GM23338 (cell line): ENCODE results near the gene SLC5A11. TPM values are rescaled to one million over a fixed set of nuclear protein-coding genes. Genes with fewer than 3 reads are reported as not detected.

Source experiments
- ATAC-seq: fragments of 200-7000 bp; cut with Tn5 transposase; 3 replicates; pipeline ENCODE4 v1.9.1; 2020
- DNase-seq: peaks from one replicate; pipeline ENCODE4 v3.0.0-alpha.2; 2015; ENCODE audit warnings: low spot score
- H2AFZ ChIP-seq: fragments of 200-600 bp; sonication (generic); 2 replicates; pipeline ENCODE4 v1.8.0; 2016; ENCODE audit warnings: antibody characterized with exemption, mild to moderate bottlenecking, moderate library complexity
- H3F3A ChIP-seq: fragments of 200-600 bp; sonication (generic); replicated peaks from 2 replicates; pipeline ENCODE4 v1.8.0; 2017; ENCODE audit warnings: antibody characterized with exemption, mixed run types, low read depth
- H3K27ac ChIP-seq: fragments of 200-600 bp; sonication (generic); 2 replicates; pipeline ENCODE4 v1.6.1; 2016; ENCODE audit warnings: low read depth
- H3K27me3 ChIP-seq: fragments of 200-600 bp; sonication (generic); 2 replicates; pipeline ENCODE4 v1.8.0; 2016; ENCODE audit warnings: mild to moderate bottlenecking, mixed run types, moderate library complexity; ENCODE audit not compliant: insufficient read depth
- H3K36me3 ChIP-seq: fragments of 200-600 bp; sonication (generic); 2 replicates; pipeline ENCODE4 v1.8.0; 2016; ENCODE audit warnings: mild to moderate bottlenecking; ENCODE audit not compliant: insufficient read depth
- H3K4me1 ChIP-seq: fragments of 200-600 bp; sonication (generic); 2 replicates; pipeline ENCODE4 v1.8.0; 2016; ENCODE audit warnings: mild to moderate bottlenecking, moderate library complexity; ENCODE audit not compliant: insufficient read depth
- H3K4me2 ChIP-seq: fragments of 200-600 bp; sonication (generic); 2 replicates; pipeline ENCODE4 v1.7.1; 2017; ENCODE audit warnings: mixed run types
- H3K4me3 ChIP-seq: fragments of 200-600 bp; sonication (generic); 2 replicates; pipeline ENCODE4 v1.6.1; 2016; ENCODE audit warnings: mixed run types
- H3K79me2 ChIP-seq: fragments of 200-600 bp; sonication (generic); replicated peaks from 2 replicates; pipeline ENCODE4 v1.8.0; 2017; ENCODE audit warnings: mild to moderate bottlenecking; ENCODE audit not compliant: insufficient read depth
- H3K9me2 ChIP-seq: fragments of 200-600 bp; sonication (generic); 2 replicates; pipeline ENCODE4 v1.8.0; 2017; ENCODE audit not compliant: insufficient read depth
- H4K20me1 ChIP-seq: fragments of 200-600 bp; sonication (generic); replicated peaks from 2 replicates; pipeline ENCODE4 v1.8.0; 2017; ENCODE audit warnings: mild to moderate bottlenecking; ENCODE audit not compliant: insufficient read depth
- H3K27ac Mint-ChIP-seq: 2 replicates; pipeline ENCODE4 v1.8.0; 2020; ENCODE audit warnings: inconsistent platforms, mild to moderate bottlenecking, moderate library complexity, mixed read lengths
- H3K27me3 Mint-ChIP-seq: 3 replicates; pipeline ENCODE4 v1.8.0; 2022; ENCODE audit warnings: low read depth, mild to moderate bottlenecking, moderate library complexity, mixed read lengths, inconsistent platforms; ENCODE audit not compliant: insufficient read depth, poor library complexity
- H3K36me3 Mint-ChIP-seq: 3 replicates; pipeline ENCODE4 v1.8.0; 2021; ENCODE audit warnings: low read depth, mild to moderate bottlenecking, inconsistent platforms, moderate library complexity, mixed read lengths
- H3K4me1 Mint-ChIP-seq: 3 replicates; pipeline ENCODE4 v1.8.0; 2020; ENCODE audit warnings: mild to moderate bottlenecking, inconsistent platforms, mixed read lengths
- H3K4me3 Mint-ChIP-seq: 3 replicates; pipeline ENCODE4 v1.8.0; 2021; ENCODE audit warnings: moderate library complexity, mild to moderate bottlenecking, inconsistent platforms, mixed read lengths
- H3K9me3 Mint-ChIP-seq: 3 replicates; pipeline ENCODE4 v1.8.0; 2020; ENCODE audit warnings: moderate library complexity, mild to moderate bottlenecking, inconsistent platforms, mixed read lengths
- CREB1 ChIP-seq: fragments of 250-450 bp; sonication (Bioruptor Pico); IDR thresholded peaks from 2 replicates; pipeline ENCODE4 v1.5.0; 2020; ENCODE audit warnings: low read depth, mild to moderate bottlenecking, moderate library complexity
- EZH2 ChIP-seq: fragments of 200-600 bp; sonication (generic); IDR thresholded peaks from one replicate; pipeline ENCODE4 v1.8.0; 2017; ENCODE audit warnings: antibody characterized with exemption, mild to moderate bottlenecking, low read depth; ENCODE audit not compliant: unreplicated experiment
- ZNF114 ChIP-seq: fragments of 250-450 bp; sonication (Bioruptor Pico); IDR thresholded peaks from 2 replicates; pipeline ENCODE4 v1.5.0; 2020; ENCODE audit warnings: mild to moderate bottlenecking, moderate library complexity
- polyA plus RNA-seq: library from polyadenylated mRNA; unstranded; fragments of >200 nt; fragmentation: Nextera tagmentation; extraction: Ambion mirVana; gene quantifications from 2 replicates; pipeline ENCODE4 v1.2.1, GENCODE V29; 2016
- total RNA-seq: library from RNA; depleted of rRNA; stranded (reverse); fragments of >200 nt; shearing (Covaris generic); gene quantifications from 2 replicates; pipeline ENCODE4 v1.2.3, GENCODE V29; 2014
- TF ChIP-seq, protein P1 (sequence below), 2 experiments: fragments of 200-600 bp in 1 of 2; sonication (generic) in 1 of 2; conservative IDR thresholded peaks; 2 replicates each; pipeline versions ENCODE4 v1.5.1 to v1.6.1; 2016 to 2017; ENCODE audit warnings: antibody characterized with exemption in 2 of 2, low read depth in 2 of 2, mild to moderate bottlenecking in 2 of 2, moderate library complexity in 1 of 2
- TF ChIP-seq, protein P2 (sequence below): IDR thresholded peaks from one replicate; pipeline ENCODE4 v1.6.1; 2018; ENCODE audit warnings: antibody characterized with exemption; ENCODE audit not compliant: unreplicated experiment
- TF ChIP-seq, protein P3 (sequence below): fragments of 250-450 bp; sonication (Bioruptor Pico); IDR thresholded peaks from 2 replicates; pipeline ENCODE4 v1.5.0; 2020; ENCODE audit warnings: mild to moderate bottlenecking, moderate library complexity

SLC5A11 gene
- total and polyA plus RNA-seq, 2 experiments from 2014 or later, result 0.07 TPM; not detected in 1

DNA sequence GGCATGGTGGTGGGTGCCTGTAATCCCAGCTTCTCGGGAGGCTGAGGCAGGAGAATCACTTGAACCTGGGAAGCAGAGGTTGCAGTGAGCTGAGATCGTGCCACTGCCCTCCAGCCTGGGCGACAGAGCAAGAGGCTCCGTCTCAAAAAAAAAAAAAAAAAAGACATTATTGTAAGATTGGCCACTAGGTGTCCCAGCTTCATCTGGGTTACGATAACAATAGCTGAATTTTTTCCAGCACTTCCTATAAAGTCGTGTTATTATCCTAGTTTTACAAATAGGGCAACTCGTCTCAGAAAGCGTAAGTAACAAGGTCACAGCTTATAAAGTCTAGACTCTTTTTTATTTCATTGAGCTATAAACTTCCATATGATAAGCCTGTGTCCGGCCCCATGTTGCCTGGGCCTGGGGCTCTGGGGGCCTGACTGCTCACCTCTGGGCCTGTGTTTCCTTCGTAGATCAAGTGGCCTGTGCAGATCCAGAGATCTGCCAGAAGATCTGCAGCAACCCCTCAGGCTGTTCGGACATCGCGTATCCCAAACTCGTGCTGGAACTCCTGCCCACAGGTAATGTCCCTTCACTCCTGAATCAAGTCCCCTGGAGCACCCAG lies 60.5 kb downstream of the SLC5A11 start:
- ATAC-seq (peak; percentile 60), DNase-seq (peak; percentile 43)
- no peaks in the 10 kb centered on the region for H3K9me3 Mint-ChIP-seq
- no peaks in the 10 kb centered on the region for H3K79me2 ChIP-seq
- no peaks in the 10 kb centered on the region for H3K36me3 Mint-ChIP-seq
- H3K4me3 ChIP-seq, result no peak overlapping the region
- H4K20me1 ChIP-seq, result no peaks in the 10 kb centered on the region; the same call in 1 of the 2 replicates
- no peak overlapping the region for H3K27ac ChIP-seq
- H3K4me1 ChIP-seq, result no peaks in the 10 kb centered on the region
- H2AFZ ChIP-seq, result peak overlapping the region; percentile 69; the same call in 1 of the 2 replicates
- no peaks in the 10 kb centered on the region for H3F3A ChIP-seq
- H3K4me1 Mint-ChIP-seq, result no peaks in the 10 kb centered on the region
- H3K4me2 ChIP-seq, result no peak overlapping the region
- H3K36me3 ChIP-seq, result no peaks in the 10 kb centered on the region
- peaks cover 6% of the 10 kb centered on the region for H3K27me3 Mint-ChIP-seq
- no peak overlapping the region for H3K4me3 Mint-ChIP-seq
- no peaks in the 10 kb centered on the region for H3K9me2 ChIP-seq
- no peaks in the 10 kb centered on the region for H3K27me3 ChIP-seq
- H3K27ac Mint-ChIP-seq, result no peak overlapping the region
- TF ChIP-seq, protein P1, sequence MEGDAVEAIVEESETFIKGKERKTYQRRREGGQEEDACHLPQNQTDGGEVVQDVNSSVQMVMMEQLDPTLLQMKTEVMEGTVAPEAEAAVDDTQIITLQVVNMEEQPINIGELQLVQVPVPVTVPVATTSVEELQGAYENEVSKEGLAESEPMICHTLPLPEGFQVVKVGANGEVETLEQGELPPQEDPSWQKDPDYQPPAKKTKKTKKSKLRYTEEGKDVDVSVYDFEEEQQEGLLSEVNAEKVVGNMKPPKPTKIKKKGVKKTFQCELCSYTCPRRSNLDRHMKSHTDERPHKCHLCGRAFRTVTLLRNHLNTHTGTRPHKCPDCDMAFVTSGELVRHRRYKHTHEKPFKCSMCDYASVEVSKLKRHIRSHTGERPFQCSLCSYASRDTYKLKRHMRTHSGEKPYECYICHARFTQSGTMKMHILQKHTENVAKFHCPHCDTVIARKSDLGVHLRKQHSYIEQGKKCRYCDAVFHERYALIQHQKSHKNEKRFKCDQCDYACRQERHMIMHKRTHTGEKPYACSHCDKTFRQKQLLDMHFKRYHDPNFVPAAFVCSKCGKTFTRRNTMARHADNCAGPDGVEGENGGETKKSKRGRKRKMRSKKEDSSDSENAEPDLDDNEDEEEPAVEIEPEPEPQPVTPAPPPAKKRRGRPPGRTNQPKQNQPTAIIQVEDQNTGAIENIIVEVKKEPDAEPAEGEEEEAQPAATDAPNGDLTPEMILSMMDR (conservative IDR thresholded peaks at IDR 0.05; ENCODE audit: low read depth in 2 of 2), result peak; percentile 35 to 61
- no peak for TF ChIP-seq ZNF114

DNA sequence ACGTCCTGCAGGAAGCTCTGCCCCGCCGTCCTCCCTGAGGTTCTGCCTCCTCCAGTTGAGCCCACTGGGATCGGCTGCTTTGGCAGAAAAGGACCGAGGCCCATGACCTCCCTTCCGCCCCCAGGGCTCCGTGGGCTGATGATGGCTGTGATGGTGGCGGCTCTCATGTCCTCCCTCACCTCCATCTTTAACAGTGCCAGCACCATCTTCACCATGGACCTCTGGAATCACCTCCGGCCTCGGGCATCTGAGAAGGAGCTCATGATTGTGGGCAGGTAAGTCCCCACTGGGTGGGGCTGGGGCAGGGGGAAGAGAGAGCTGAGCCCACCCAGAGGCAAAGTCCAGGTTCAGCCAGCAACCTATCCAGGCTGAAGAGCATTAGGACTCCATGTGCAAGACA lies 61.1 kb downstream of the SLC5A11 start:
- Mint-ChIP-seq H3K4me3 (no peak overlapping the region), H3K4me1 (no peaks in the 10 kb centered on the region), H3K36me3 (no peaks in the 10 kb centered on the region), H3K27me3 (peaks cover 6% of the 10 kb centered on the region), H3K27ac (no peak overlapping the region), H3K9me3 (no peaks in the 10 kb centered on the region)
- DNase-seq (no peak), ATAC-seq (no peak)
- Histone ChIP-seq H4K20me1 (no peaks in the 10 kb centered on the region; the same call in 1 of the 2 replicates), H3K36me3 (no peaks in the 10 kb centered on the region), H3K4me2 (no peak overlapping the region), H3K4me3 (no peak overlapping the region), H3F3A (no peaks in the 10 kb centered on the region), H3K27me3 (no peaks in the 10 kb centered on the region), H2AFZ (no peak overlapping the region), H3K27ac (no peak overlapping the region), H3K9me2 (no peaks in the 10 kb centered on the region), H3K79me2 (no peaks in the 10 kb centered on the region), H3K4me1 (no peaks in the 10 kb centered on the region)
- TF ChIP-seq EZH2 (no peak), CREB1 (CRISPR knock-in tag) (no peak), ZNF114 (no peak)
- TF ChIP-seq, protein P2, sequence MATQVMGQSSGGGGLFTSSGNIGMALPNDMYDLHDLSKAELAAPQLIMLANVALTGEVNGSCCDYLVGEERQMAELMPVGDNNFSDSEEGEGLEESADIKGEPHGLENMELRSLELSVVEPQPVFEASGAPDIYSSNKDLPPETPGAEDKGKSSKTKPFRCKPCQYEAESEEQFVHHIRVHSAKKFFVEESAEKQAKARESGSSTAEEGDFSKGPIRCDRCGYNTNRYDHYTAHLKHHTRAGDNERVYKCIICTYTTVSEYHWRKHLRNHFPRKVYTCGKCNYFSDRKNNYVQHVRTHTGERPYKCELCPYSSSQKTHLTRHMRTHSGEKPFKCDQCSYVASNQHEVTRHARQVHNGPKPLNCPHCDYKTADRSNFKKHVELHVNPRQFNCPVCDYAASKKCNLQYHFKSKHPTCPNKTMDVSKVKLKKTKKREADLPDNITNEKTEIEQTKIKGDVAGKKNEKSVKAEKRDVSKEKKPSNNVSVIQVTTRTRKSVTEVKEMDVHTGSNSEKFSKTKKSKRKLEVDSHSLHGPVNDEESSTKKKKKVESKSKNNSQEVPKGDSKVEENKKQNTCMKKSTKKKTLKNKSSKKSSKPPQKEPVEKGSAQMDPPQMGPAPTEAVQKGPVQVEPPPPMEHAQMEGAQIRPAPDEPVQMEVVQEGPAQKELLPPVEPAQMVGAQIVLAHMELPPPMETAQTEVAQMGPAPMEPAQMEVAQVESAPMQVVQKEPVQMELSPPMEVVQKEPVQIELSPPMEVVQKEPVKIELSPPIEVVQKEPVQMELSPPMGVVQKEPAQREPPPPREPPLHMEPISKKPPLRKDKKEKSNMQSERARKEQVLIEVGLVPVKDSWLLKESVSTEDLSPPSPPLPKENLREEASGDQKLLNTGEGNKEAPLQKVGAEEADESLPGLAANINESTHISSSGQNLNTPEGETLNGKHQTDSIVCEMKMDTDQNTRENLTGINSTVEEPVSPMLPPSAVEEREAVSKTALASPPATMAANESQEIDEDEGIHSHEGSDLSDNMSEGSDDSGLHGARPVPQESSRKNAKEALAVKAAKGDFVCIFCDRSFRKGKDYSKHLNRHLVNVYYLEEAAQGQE, result no peak
- TF ChIP-seq, protein P3, sequence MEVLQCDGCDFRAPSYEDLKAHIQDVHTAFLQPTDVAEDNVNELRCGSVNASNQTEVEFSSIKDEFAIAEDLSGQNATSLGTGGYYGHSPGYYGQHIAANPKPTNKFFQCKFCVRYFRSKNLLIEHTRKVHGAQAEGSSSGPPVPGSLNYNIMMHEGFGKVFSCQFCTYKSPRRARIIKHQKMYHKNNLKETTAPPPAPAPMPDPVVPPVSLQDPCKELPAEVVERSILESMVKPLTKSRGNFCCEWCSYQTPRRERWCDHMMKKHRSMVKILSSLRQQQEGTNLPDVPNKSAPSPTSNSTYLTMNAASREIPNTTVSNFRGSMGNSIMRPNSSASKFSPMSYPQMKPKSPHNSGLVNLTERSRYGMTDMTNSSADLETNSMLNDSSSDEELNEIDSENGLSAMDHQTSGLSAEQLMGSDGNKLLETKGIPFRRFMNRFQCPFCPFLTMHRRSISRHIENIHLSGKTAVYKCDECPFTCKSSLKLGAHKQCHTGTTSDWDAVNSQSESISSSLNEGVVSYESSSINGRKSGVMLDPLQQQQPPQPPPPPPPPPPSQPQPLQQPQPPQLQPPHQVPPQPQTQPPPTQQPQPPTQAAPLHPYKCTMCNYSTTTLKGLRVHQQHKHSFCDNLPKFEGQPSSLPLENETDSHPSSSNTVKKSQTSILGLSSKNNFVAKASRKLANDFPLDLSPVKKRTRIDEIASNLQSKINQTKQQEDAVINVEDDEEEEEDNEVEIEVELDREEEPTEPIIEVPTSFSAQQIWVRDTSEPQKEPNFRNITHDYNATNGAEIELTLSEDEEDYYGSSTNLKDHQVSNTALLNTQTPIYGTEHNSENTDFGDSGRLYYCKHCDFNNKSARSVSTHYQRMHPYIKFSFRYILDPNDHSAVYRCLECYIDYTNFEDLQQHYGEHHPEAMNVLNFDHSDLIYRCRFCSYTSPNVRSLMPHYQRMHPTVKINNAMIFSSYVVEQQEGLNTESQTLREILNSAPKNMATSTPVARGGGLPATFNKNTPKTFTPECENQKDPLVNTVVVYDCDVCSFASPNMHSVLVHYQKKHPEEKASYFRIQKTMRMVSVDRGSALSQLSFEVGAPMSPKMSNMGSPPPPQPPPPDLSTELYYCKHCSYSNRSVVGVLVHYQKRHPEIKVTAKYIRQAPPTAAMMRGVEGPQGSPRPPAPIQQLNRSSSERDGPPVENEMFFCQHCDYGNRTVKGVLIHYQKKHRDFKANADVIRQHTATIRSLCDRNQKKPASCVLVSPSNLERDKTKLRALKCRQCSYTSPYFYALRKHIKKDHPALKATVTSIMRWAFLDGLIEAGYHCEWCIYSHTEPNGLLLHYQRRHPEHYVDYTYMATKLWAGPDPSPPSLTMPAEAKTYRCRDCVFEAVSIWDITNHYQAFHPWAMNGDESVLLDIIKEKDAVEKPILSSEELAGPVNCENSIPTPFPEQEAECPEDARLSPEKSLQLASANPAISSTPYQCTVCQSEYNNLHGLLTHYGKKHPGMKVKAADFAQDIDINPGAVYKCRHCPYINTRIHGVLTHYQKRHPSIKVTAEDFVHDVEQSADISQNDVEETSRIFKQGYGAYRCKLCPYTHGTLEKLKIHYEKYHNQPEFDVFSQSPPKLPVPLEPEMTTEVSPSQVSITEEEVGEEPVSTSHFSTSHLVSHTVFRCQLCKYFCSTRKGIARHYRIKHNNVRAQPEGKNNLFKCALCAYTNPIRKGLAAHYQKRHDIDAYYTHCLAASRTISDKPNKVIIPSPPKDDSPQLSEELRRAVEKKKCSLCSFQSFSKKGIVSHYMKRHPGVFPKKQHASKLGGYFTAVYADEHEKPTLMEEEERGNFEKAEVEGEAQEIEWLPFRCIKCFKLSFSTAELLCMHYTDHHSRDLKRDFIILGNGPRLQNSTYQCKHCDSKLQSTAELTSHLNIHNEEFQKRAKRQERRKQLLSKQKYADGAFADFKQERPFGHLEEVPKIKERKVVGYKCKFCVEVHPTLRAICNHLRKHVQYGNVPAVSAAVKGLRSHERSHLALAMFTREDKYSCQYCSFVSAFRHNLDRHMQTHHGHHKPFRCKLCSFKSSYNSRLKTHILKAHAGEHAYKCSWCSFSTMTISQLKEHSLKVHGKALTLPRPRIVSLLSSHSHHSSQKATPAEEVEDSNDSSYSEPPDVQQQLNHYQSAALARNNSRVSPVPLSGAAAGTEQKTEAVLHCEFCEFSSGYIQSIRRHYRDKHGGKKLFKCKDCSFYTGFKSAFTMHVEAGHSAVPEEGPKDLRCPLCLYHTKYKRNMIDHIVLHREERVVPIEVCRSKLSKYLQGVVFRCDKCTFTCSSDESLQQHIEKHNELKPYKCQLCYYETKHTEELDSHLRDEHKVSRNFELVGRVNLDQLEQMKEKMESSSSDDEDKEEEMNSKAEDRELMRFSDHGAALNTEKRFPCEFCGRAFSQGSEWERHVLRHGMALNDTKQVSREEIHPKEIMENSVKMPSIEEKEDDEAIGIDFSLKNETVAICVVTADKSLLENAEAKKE, result no peak
- TF ChIP-seq, protein P1 (conservative IDR thresholded peaks at IDR 0.05; ENCODE audit: low read depth in 2 of 2), result no peak
